Measurements from ENCODE around the gene SOBP. TPM values are rescaled to one million over a fixed set of nuclear protein-coding genes. Genes with fewer than 3 reads are reported as not detected.

The SOBP gene
- polyA plus RNA-seq, 2 of the 4 experiments (the other 2 are of a cell fraction), result 0.18 to 0.53 TPM

DNA sequence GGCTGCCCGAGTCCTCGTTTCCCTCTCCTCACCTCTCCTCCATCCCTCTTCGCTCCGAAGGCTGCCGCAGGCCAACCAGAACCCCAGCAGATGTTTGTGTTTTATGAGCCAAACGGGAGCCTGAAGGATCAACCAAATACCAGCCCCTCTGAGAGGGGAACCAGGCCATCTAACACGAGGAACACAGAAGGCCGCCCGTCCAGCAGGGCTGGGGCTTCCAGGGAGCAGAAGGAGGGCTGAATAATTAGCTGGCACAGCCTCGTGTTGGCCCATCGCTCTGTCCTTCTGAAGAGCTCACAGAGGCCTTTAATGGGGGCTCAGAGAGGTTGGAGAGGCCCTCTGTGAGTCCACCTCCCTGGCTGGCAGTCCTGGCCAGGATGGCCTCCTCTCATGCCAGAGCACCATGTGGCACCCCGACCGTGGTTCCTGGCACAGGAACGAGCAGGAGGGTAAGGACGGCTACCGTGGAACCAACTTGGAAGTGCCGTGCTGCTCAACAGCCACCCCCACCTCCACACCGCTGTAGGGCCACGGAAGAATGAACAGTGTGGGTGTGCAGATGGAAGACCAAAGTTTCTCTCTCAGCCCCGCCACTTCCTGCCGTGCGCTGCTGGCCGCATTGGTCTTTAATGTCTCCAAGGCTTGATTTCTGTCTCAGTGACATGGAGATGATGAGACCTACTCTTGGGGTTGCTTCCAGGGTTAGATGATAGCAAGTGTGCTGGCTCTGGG lies 179.0 kb downstream of the SOBP start:
- CTCF ChIA-PET, result interaction anchor here (1.0 kb wide), 1 partner anchor 179 kb away, joined by 4 read pairs; no protein-coding TSS in a partner anchor
- FAIRE-seq (no peak), DNase-seq (ENCODE audit: low read depth in 1 of 2, low spot score in 1 of 2) (no peak), ATAC-seq (no peak)
- no peak overlapping the region for H3K27ac ChIP-seq
- TF ChIP-seq CHD4 (IDR thresholded peaks at IDR 0.05; ENCODE audit: borderline replicate concordance), result no peak
- TF ChIP-seq EHMT2 (IDR thresholded peaks at IDR 0.05; ENCODE audit: low read depth), result no peak
- no peaks in the 10 kb centered on the region for H3K9me3 ChIP-seq
- H3K4me3 ChIP-seq, result no peak overlapping the region
- WGBS (ENCODE audit: missing lambda C conversion rate), result 83% methylated on average over 12 of the region's 23 CpGs
- POLR2A ChIA-PET, result no interaction called here
- no peaks in the 10 kb centered on the region for H3K4me1 ChIP-seq
- H3K4me2 ChIP-seq, result no peak overlapping the region

DNA sequence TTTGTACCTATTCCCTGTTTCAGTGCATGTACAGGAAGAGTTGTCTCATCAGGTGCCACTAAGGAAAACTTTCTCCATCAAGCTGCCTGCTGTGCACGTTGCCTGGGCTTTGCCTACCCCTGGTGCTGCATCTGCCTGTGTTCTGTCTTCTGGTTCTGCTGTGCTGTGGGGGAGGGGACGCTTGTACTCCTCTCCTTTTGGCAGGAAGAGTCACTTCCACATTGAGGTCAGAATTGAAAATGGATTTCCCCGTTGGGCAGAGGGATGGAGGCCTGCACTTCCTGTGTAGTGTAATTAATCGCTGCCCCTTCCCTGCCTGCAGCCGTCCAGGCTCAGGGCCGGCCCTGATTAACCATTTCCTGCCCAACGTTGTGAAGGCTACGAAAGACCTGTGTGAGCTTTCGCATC lies 180.9 kb downstream of the SOBP start:
- TF ChIP-seq HOXB5 (CRISPR knock-in tag; IDR thresholded peaks at IDR 0.05) (no peak), RARB (CRISPR knock-in tag; IDR thresholded peaks at IDR 0.05) (no peak), BHLHE40 (IDR thresholded peaks at IDR 0.05; ENCODE audit: low read depth, low read length) (no peak), HEYL (CRISPR knock-in tag; IDR thresholded peaks at IDR 0.05) (no peak), HOXA7 (CRISPR knock-in tag; IDR thresholded peaks at IDR 0.05) (no peak), TP53 (CRISPR knock-in tag; IDR thresholded peaks at IDR 0.05) (no peak), RAD21 (conservative IDR thresholded peaks at IDR 0.05 in 1 of 2, IDR thresholded peaks at IDR 0.05 in 1 of 2) (no peak)
- TF ChIP-seq, protein P1, sequence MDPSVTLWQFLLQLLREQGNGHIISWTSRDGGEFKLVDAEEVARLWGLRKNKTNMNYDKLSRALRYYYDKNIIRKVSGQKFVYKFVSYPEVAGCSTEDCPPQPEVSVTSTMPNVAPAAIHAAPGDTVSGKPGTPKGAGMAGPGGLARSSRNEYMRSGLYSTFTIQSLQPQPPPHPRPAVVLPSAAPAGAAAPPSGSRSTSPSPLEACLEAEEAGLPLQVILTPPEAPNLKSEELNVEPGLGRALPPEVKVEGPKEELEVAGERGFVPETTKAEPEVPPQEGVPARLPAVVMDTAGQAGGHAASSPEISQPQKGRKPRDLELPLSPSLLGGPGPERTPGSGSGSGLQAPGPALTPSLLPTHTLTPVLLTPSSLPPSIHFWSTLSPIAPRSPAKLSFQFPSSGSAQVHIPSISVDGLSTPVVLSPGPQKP (IDR thresholded peaks at IDR 0.05; ENCODE audit: low read depth, low read length), result no peak
- TF ChIP-seq, protein P2, sequence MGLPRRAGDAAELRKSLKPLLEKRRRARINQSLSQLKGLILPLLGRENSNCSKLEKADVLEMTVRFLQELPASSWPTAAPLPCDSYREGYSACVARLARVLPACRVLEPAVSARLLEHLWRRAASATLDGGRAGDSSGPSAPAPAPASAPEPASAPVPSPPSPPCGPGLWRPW (IDR thresholded peaks at IDR 0.05), result no peak
- TF ChIP-seq, protein P3, sequence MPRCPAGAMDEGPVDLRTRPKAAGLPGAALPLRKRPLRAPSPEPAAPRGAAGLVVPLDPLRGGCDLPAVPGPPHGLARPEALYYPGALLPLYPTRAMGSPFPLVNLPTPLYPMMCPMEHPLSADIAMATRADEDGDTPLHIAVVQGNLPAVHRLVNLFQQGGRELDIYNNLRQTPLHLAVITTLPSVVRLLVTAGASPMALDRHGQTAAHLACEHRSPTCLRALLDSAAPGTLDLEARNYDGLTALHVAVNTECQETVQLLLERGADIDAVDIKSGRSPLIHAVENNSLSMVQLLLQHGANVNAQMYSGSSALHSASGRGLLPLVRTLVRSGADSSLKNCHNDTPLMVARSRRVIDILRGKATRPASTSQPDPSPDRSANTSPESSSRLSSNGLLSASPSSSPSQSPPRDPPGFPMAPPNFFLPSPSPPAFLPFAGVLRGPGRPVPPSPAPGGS (IDR thresholded peaks at IDR 0.05), result no peak
- WGBS (ENCODE audit: missing lambda C conversion rate), result 35% methylated on average over 9 of the region's 9 CpGs
- no peak for FAIRE-seq
- ChIA-PET POLR2A (no interaction called here), CTCF (interaction anchor here (0.9 to 1.4 kb wide), 2 partner anchors 15 to 178 kb away, joined by 3 read pairs; no protein-coding TSS in a partner anchor)
- Histone ChIP-seq H3K4me3 (no peak overlapping the region), H3K4me1 (no peaks in the 10 kb centered on the region), H3K9me3 (no peaks in the 10 kb centered on the region), H3K4me2 (no peak overlapping the region), H3K27ac (no peak overlapping the region)
- DNase-seq (ENCODE audit: low read depth in 1 of 2, low spot score in 1 of 2), result no peak
- no peak for ATAC-seq

DNA sequence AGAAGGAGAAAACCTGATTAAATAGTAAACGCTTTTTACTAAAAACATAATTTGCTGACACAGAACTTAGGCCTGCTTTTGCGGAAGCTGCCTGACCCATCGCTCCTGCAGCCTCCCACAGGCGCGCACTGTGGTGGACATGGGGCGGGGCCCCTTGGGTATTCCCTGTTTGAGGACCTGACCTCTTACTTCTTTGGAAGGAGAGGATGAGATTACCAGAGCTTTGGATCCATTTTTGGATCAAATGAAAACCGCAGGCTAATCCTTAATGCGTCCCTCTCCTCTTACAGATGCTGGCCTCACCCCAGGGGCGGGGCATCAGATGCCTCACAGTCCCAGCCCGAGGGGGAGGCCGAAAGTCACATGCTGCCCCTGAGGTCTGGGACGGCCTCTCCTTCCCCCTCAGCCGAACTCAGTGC lies 183.2 kb downstream of the SOBP start:
- H3K4me3 ChIP-seq, result no peak overlapping the region
- ATAC-seq (no peak), DNase-seq (ENCODE audit: low read depth in 1 of 2, low spot score in 1 of 2) (no peak), FAIRE-seq (no peak)
- no peaks in the 10 kb centered on the region for H3K4me1 ChIP-seq
- TF ChIP-seq, protein P4, sequence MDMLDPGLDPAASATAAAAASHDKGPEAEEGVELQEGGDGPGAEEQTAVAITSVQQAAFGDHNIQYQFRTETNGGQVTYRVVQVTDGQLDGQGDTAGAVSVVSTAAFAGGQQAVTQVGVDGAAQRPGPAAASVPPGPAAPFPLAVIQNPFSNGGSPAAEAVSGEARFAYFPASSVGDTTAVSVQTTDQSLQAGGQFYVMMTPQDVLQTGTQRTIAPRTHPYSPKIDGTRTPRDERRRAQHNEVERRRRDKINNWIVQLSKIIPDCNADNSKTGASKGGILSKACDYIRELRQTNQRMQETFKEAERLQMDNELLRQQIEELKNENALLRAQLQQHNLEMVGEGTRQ (IDR thresholded peaks at IDR 0.05), result no peak
- TF ChIP-seq CBX2 (IDR thresholded peaks at IDR 0.05; ENCODE audit: borderline replicate concordance, low read depth) (no peak), KDM5A (IDR thresholded peaks at IDR 0.05) (no peak), PHF8 (IDR thresholded peaks at IDR 0.05; ENCODE audit: borderline replicate concordance, low read depth) (no peak), MYC (IDR thresholded peaks at IDR 0.05; ENCODE audit: borderline replicate concordance, low read length) (no peak), CEBPB (IDR thresholded peaks at IDR 0.05) (no peak), RARB (CRISPR knock-in tag; IDR thresholded peaks at IDR 0.05) (no peak), FOXS1 (CRISPR knock-in tag; IDR thresholded peaks at IDR 0.05) (no peak), SMC3 (IDR thresholded peaks at IDR 0.05) (no peak), POLR2AphosphoS2 (conservative IDR thresholded peaks at IDR 0.05; ENCODE audit: low read length) (no peak), CBX8 (IDR thresholded peaks at IDR 0.05) (no peak), EP300 (IDR thresholded peaks at IDR 0.05) (no peak), ZC3H11A (IDR thresholded peaks at IDR 0.05) (no peak), TFCP2L1 (CRISPR knock-in tag; IDR thresholded peaks at IDR 0.05) (no peak), HOXA7 (CRISPR knock-in tag; IDR thresholded peaks at IDR 0.05) (no peak), TP53 (CRISPR knock-in tag; IDR thresholded peaks at IDR 0.05) (no peak), FOSB (CRISPR knock-in tag; IDR thresholded peaks at IDR 0.05) (no peak), MAZ (IDR thresholded peaks at IDR 0.05; ENCODE audit: borderline replicate concordance, low read depth, low read length) (no peak), NPAS2 (CRISPR knock-in tag; IDR thresholded peaks at IDR 0.05; ENCODE audit: borderline replicate concordance) (no peak)
- TF ChIP-seq, protein P5, sequence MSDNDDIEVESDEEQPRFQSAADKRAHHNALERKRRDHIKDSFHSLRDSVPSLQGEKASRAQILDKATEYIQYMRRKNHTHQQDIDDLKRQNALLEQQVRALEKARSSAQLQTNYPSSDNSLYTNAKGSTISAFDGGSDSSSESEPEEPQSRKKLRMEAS (IDR thresholded peaks at IDR 0.05), result no peak
- no peaks in the 10 kb centered on the region for H3K9me3 ChIP-seq
- 71% methylated on average over 13 of the region's 13 CpGs for WGBS (ENCODE audit: missing lambda C conversion rate)
- ChIA-PET CTCF (interaction anchor here (1.2 to 4.5 kb wide), 4 partner anchors 31 to 540 kb away, joined by 3 to 29 read pairs (median 12); no protein-coding TSS in a partner anchor), POLR2A (no interaction called here)
- no peak overlapping the region for H3K4me2 ChIP-seq
- no peak overlapping the region for H3K27ac ChIP-seq

Data from A549 (cell line).